H1 (cell line): ENCODE measurements around the gene ZFP1. TPM values are rescaled to one million over a fixed set of nuclear protein-coding genes. Genes with fewer than 3 reads are reported as not detected.
A peak's percentile ranks its signal among the peaks of the same experiment; 100 is the strongest.

Experiments used
- CTCF ChIA-PET: fragments of 300-600 bp; sonication (Branson Sonifier 250); formaldehyde crosslinking; loops from one replicate; lab custom pipeline; 2021; ENCODE audit not compliant: partially characterized antibody; lab: Charles Lee
- POLR2A ChIA-PET: fragments of 300-600 bp; sonication (Branson Sonifier 250); formaldehyde crosslinking; loops from one replicate; lab custom pipeline; 2021; ENCODE audit warnings: inconsistent platforms; ENCODE audit not compliant: partially characterized antibody; lab: Charles Lee
- DNase-seq, 2 experiments: peaks; one replicate each; pipeline versions ENCODE4 v3.0.0 to v3.0.0-alpha.2; 2010 to 2022; ENCODE audit warnings: low spot score in 2 of 2, low read depth in 1 of 2, mixed read lengths in 1 of 2
- FAIRE-seq: peaks from 2 replicates; lab custom pipeline; 2011; peaks lifted over from hg19 to GRCh38; lab: Jason Lieb, UNC
- H2AFZ ChIP-seq: 2 replicates; pipeline ENCODE4 v1.8.1; 2012; ENCODE audit warnings: low read length, inconsistent platforms
- H2AK5ac ChIP-seq: 2 replicates; pipeline ENCODE4 v1.6.1; 2013; ENCODE audit warnings: low read depth, low read length
- H2BK120ac ChIP-seq: replicated peaks from 2 replicates; pipeline ENCODE3; 2013; ENCODE audit warnings: low read depth, low read length, inconsistent platforms
- H2BK12ac ChIP-seq: 2 replicates; pipeline ENCODE4 v1.6.1; 2013; ENCODE audit warnings: low read depth, low read length
- H2BK15ac ChIP-seq: 2 replicates; pipeline ENCODE4 v1.6.1; 2013; ENCODE audit warnings: low read length
- H2BK20ac ChIP-seq: 2 replicates; pipeline ENCODE4 v1.6.1; 2013; ENCODE audit warnings: low read length
- H2BK5ac ChIP-seq: 2 replicates; pipeline ENCODE4 v1.6.1; 2013; ENCODE audit warnings: low read depth, low read length
- H3K14ac ChIP-seq: 2 replicates; pipeline ENCODE4 v1.6.1; 2013; ENCODE audit warnings: inconsistent platforms; ENCODE audit not compliant: insufficient read length
- H3K18ac ChIP-seq: 2 replicates; pipeline ENCODE4 v1.6.1; 2013; ENCODE audit warnings: low read length; ENCODE audit errors: extremely low read depth
- H3K23ac ChIP-seq: 2 replicates; pipeline ENCODE4 v1.6.1; 2013; ENCODE audit warnings: inconsistent platforms; ENCODE audit not compliant: insufficient read length
- H3K23me2 ChIP-seq: 2 replicates; pipeline ENCODE4 v1.6.1; 2013; ENCODE audit warnings: low read depth, low read length
- H3K27ac ChIP-seq: 2 replicates; pipeline ENCODE4 v1.6.1; 2011; ENCODE audit warnings: low read depth, low read length, inconsistent platforms
- H3K27me3 ChIP-seq, 4 experiments: replicated peaks in 1 of 4; 1 replicate in 1 of 4; 2 replicates in 3 of 4; pipeline versions ENCODE4 v1.6.1 to v1.8.1; 2011 to 2013; ENCODE audit warnings: low read length in 3 of 4, mild to moderate bottlenecking in 3 of 4, inconsistent platforms in 2 of 4, mixed read lengths in 2 of 4, moderate library complexity in 1 of 4; ENCODE audit not compliant: control insufficient read depth in 3 of 4, insufficient read depth in 3 of 4; ENCODE audit errors: extremely low read depth in 1 of 4
- H3K36me3 ChIP-seq, 4 experiments: 2 replicates each; pipeline versions ENCODE4 v1.6.1 to v1.8.1; 2011 to 2013; ENCODE audit warnings: mild to moderate bottlenecking in 4 of 4, low read length in 3 of 4, moderate library complexity in 2 of 4, control low read depth in 1 of 4, inconsistent platforms in 1 of 4; ENCODE audit not compliant: insufficient read depth in 4 of 4, control insufficient read depth in 2 of 4
- H3K4ac ChIP-seq: replicated peaks from 2 replicates; pipeline ENCODE3; 2013; ENCODE audit warnings: low read length, low read depth, mixed read lengths, inconsistent platforms; ENCODE audit not compliant: insufficient read length
- H3K4me1 ChIP-seq, 4 experiments: replicated peaks in 1 of 4; 1 replicate in 1 of 4; 2 replicates in 3 of 4; pipeline versions ENCODE4 v1.6.1 to v1.8.1; 2011 to 2013; ENCODE audit warnings: low read length in 3 of 4, inconsistent platforms in 2 of 4, mixed read lengths in 1 of 4; ENCODE audit not compliant: insufficient read depth in 4 of 4, control insufficient read depth in 3 of 4
- H3K4me2 ChIP-seq, 2 experiments: 2 replicates each; pipeline versions ENCODE4 v1.6.1 to v1.8.1; 2011 to 2013; ENCODE audit warnings: low read depth in 2 of 2, low read length in 2 of 2, control low read depth in 1 of 2, inconsistent platforms in 1 of 2, mild to moderate bottlenecking in 1 of 2; ENCODE audit not compliant: insufficient read depth in 1 of 2
- H3K4me3 ChIP-seq, 4 experiments: fragments of 200-600, 300-600 bp in 1 of 4; sonication (generic), shearing (Covaris generic), sonication (Bioruptor Twin) in 1 of 4; 2 replicates each; pipeline versions ENCODE4 v1.5.1 to v1.8.1; 2011 to 2016; ENCODE audit warnings: low read length in 4 of 4, low read depth in 3 of 4, control low read depth in 2 of 4, inconsistent platforms in 2 of 4, mild to moderate bottlenecking in 2 of 4, mixed read lengths in 1 of 4, moderate library complexity in 1 of 4; ENCODE audit not compliant: insufficient read depth in 2 of 4; ENCODE audit errors: extremely low read depth in 1 of 4
- H3K56ac ChIP-seq: replicated peaks from 2 replicates; pipeline ENCODE3; 2013; ENCODE audit warnings: low read depth, mild to moderate bottlenecking, mixed read lengths, low read length, inconsistent platforms; ENCODE audit not compliant: insufficient read length
- H3K79me1 ChIP-seq: 2 replicates; pipeline ENCODE4 v1.6.1; 2013; ENCODE audit warnings: low read depth, low read length, control low read depth
- H3K79me2 ChIP-seq, 2 experiments: 2 replicates each; pipeline versions ENCODE4 v1.6.1 to v1.8.1; 2012 to 2013; ENCODE audit warnings: low read length in 2 of 2, mild to moderate bottlenecking in 2 of 2, inconsistent platforms in 1 of 2; ENCODE audit not compliant: insufficient read depth in 2 of 2, control insufficient read depth in 1 of 2
- H3K9ac ChIP-seq, 4 experiments: replicated peaks in 1 of 4; 1 replicate in 1 of 4; 2 replicates in 3 of 4; pipeline versions ENCODE4 v1.6.1 to v1.8.1; 2011 to 2013; ENCODE audit warnings: low read depth in 3 of 4, low read length in 3 of 4, control low read depth in 2 of 4, mild to moderate bottlenecking in 2 of 4, moderate library complexity in 2 of 4, inconsistent platforms in 1 of 4; ENCODE audit errors: extremely low read depth in 1 of 4
- H3K9me3 ChIP-seq, 2 experiments: 2 replicates each; pipeline versions ENCODE4 v1.6.1 to v1.8.1; 2012 to 2013; ENCODE audit warnings: mild to moderate bottlenecking in 2 of 2, moderate library complexity in 2 of 2, control low read depth in 1 of 2, inconsistent platforms in 1 of 2, low read depth in 1 of 2, low read length in 1 of 2, mixed read lengths in 1 of 2; ENCODE audit not compliant: insufficient read depth in 2 of 2
- H4K20me1 ChIP-seq, 2 experiments: replicated peaks in 1 of 2; 2 replicates each; pipeline versions ENCODE3 to v1.8.1; 2011 to 2013; ENCODE audit warnings: inconsistent platforms in 2 of 2, low read length in 2 of 2, mild to moderate bottlenecking in 1 of 2; ENCODE audit not compliant: insufficient read depth in 2 of 2, control insufficient read depth in 1 of 2
- H4K5ac ChIP-seq: 2 replicates; pipeline ENCODE4 v1.6.1; 2013; ENCODE audit warnings: low read length, low read depth, mixed read lengths, inconsistent platforms; ENCODE audit not compliant: insufficient read length
- H4K8ac ChIP-seq: 2 replicates; pipeline ENCODE4 v1.8.0; 2013; ENCODE audit warnings: mild to moderate bottlenecking, moderate library complexity, low read length, inconsistent platforms; ENCODE audit not compliant: insufficient read depth; ENCODE audit errors: extremely low read depth
- H4K91ac ChIP-seq: replicated peaks from 2 replicates; pipeline ENCODE3; 2013; ENCODE audit warnings: low read length, mixed read lengths, inconsistent platforms; ENCODE audit not compliant: insufficient read length
- ASH2L ChIP-seq: fragments of 200-600, 300-600 bp; sonication (generic); IDR thresholded peaks from one replicate; pipeline ENCODE4 v1.7.1; 2017; ENCODE audit warnings: low read length
- BCL11A ChIP-seq, 2 experiments: IDR thresholded peaks; one replicate each; pipeline ENCODE4 v1.6.1; 2011; ENCODE audit warnings: low read depth in 2 of 2, low read length in 2 of 2, mild to moderate bottlenecking in 2 of 2
- CHD1 ChIP-seq: IDR thresholded peaks from 2 replicates; pipeline ENCODE4 v1.6.1; 2012; ENCODE audit warnings: low read depth, low read length, improper control_type of control experiment
- CHD2 ChIP-seq: IDR thresholded peaks from 2 replicates; pipeline ENCODE4 v1.6.1; 2012; ENCODE audit warnings: low read length, improper control_type of control experiment
- CTBP2 ChIP-seq: IDR thresholded peaks from 2 replicates; pipeline ENCODE4 v1.7.0; 2011; ENCODE audit warnings: borderline replicate concordance, mild to moderate bottlenecking, moderate library complexity, mixed read lengths, low read length; ENCODE audit not compliant: insufficient read depth, insufficient read length
- GABPA ChIP-seq: IDR thresholded peaks from 2 replicates; pipeline ENCODE4 v1.6.1; 2011; ENCODE audit warnings: mild to moderate bottlenecking, low read length, moderate library complexity, borderline replicate concordance; ENCODE audit not compliant: insufficient read depth
- NANOG ChIP-seq: IDR thresholded peaks from 2 replicates; pipeline ENCODE4 v1.6.1; 2011; ENCODE audit warnings: low read length, low read depth, mild to moderate bottlenecking, inconsistent platforms; ENCODE audit not compliant: insufficient read depth, poor library complexity, severe bottlenecking
- SIRT6 ChIP-seq: IDR thresholded peaks from one replicate; pipeline ENCODE4 v1.7.1; 2012; ENCODE audit warnings: low read length, inconsistent platforms
- SP1 ChIP-seq: IDR thresholded peaks from 2 replicates; pipeline ENCODE4 v1.6.1; 2011; ENCODE audit warnings: low read depth, low read length
- SUZ12 ChIP-seq: fragments of 200-600 bp; sonication (generic); IDR thresholded peaks from 2 replicates; pipeline ENCODE4 v1.6.1; 2012; ENCODE audit warnings: mild to moderate bottlenecking, inconsistent platforms, low read length, moderate library complexity, mixed read lengths
- ZNF274 ChIP-seq: IDR thresholded peaks from 2 replicates; pipeline ENCODE4 v1.7.0; 2012; ENCODE audit warnings: low read length, borderline replicate concordance; ENCODE audit errors: extremely low read depth
- WGBS, 2 experiments: shearing (Covaris generic) in 1 of 2; methylation state at CpG; one replicate each; pipeline versions ENCODE4 v1.1.6 to v1.1.7; 2013 to 2015; ENCODE audit warnings: low lambda C conversion rate in 2 of 2, mixed read lengths in 2 of 2, inconsistent platforms in 1 of 2, low coverage in 1 of 2, missing lambda C conversion rate in 1 of 2; ENCODE audit not compliant: insufficient replicate concordance in 2 of 2, insufficient coverage in 1 of 2, insufficient read length in 1 of 2; ENCODE audit errors: extremely low coverage in 1 of 2, missing lambda C conversion rate in 1 of 2; 5-methylcytosine and 5-hydroxymethylcytosine counted together
- polyA plus RNA-seq, 7 experiments: library from polyadenylated mRNA; depleted of rRNA in 3 of 7; stranded (reverse) in 5 of 7; unstranded in 2 of 7; fragments of >200 nt in 5 of 7; fragments of 200-250 nt in 2 of 7; gene quantifications; 1 replicate in 5 of 7; 2 replicates in 1 of 7; 4 replicates in 1 of 7; pipeline versions ENCODE4 v1.2.1 to v1.2.3, GENCODE V29; 2011 to 2013; ENCODE audit warnings: missing spikeins in 2 of 7, mixed read lengths in 2 of 7
- total RNA-seq: library from RNA; stranded (reverse); fragmentation: NEBNext Ultra II Directional; extraction: Animal tissue kit (Norgen Biotek cat#: 25700); gene quantifications from 2 replicates; pipeline ENCODE4 v1.2.1, GENCODE V29; 2021

ZFP1 gene
- total and polyA plus RNA-seq, 2 of the 8 experiments (the other 6 are each of a cell fraction or from before 2014, with no cell fraction given): 4.0 to 11.2 TPM

DNA sequence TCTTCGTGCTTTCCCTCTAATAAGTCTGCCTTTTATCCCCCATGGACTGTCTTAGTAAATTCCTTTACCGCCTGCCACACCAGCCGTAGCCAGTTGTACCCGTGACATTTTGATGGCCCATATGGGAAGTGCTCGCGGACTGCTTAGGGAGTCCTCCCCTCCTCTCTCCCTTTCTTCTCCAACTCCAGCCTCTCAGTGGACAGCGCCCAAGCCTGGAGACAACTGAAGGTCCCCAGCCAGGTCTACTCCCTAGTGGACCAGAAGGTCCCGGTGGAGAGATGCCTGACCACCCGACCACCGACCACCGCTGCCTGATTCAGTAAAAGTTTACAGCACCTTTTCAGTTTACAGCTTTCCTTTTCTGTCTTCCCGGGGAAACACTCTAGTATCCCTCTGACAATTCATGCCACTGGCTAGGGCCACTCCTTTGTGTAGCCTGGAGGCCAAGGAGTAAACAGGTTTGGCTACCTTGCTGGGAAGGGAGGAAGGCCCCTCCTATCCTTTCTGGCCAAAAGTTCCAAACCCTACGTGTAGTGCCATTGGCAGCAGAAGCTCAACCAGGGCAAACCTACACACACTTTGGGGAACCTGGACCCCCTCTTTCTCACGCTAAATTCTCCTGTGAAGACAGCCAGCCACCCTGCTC is 40.6 kb downstream of the ZFP1 start:
- no peak overlapping the region for H3K27ac ChIP-seq
- peak overlapping the region; percentile 57; the same call in 1 of the 2 replicates for H4K8ac ChIP-seq
- POLR2A ChIA-PET: interaction anchor here (0.9 kb wide), 1 partner anchor 22 kb away, joined by 3 read pairs; no protein-coding TSS in a partner anchor
- H3K4me1 ChIP-seq: no peaks in the 10 kb centered on the region
- no peak overlapping the region for H3K18ac ChIP-seq
- no peak overlapping the region for H2BK12ac ChIP-seq
- H2BK20ac ChIP-seq: no peak overlapping the region
- H3K23ac ChIP-seq: no peak overlapping the region
- H4K91ac ChIP-seq: no peak overlapping the region
- no peak overlapping the region for H2AK5ac ChIP-seq
- no peaks in the 10 kb centered on the region for H3K36me3 ChIP-seq
- no peaks in the 10 kb centered on the region for H3K79me2 ChIP-seq
- 88% methylated on average over 14 of the region's 14 CpGs; no CpG with 5 or more reads in 1 of the 2 experiments for WGBS, 2 experiments
- no peaks in the 10 kb centered on the region for H3K23me2 ChIP-seq
- no peak overlapping the region for H2BK120ac ChIP-seq
- no peak for TF ChIP-seq SP1
- no peak for TF ChIP-seq NANOG
- TF ChIP-seq SUZ12: no peak
- TF ChIP-seq ZNF274: no peak
- TF ChIP-seq GABPA: no peak
- TF ChIP-seq ASH2L: no peak
- TF ChIP-seq CTBP2: no peak
- no peak for TF ChIP-seq CHD1
- TF ChIP-seq SIRT6: no peak
- TF ChIP-seq BCL11A (IDR thresholded peaks at IDR 0.05; ENCODE audit: low read depth in 2 of 2, low read length in 2 of 2): no peak
- no peak for TF ChIP-seq CHD2
- TF ChIP-seq, all 59 proteins: peak for 0
- H3K4me2 ChIP-seq: no peak overlapping the region
- FAIRE-seq (no peak), DNase-seq (no peak)
- H2AFZ ChIP-seq: no peak overlapping the region
- no peak overlapping the region for H3K9ac ChIP-seq
- H3K9me3 ChIP-seq: no peaks in the 10 kb centered on the region
- no peak overlapping the region for H3K56ac ChIP-seq
- CTCF ChIA-PET: interaction anchor here (1.0 to 5.8 kb wide), 4 partner anchors 11 to 326 kb away, joined by 3 to 29 read pairs (median 4); no protein-coding TSS in a partner anchor
- H4K20me1 ChIP-seq: no peaks in the 10 kb centered on the region
- no peak overlapping the region for H2BK5ac ChIP-seq
- H3K4me3 ChIP-seq: no peak overlapping the region
- H3K27me3 ChIP-seq: no peaks in the 10 kb centered on the region
- no peak overlapping the region for H2BK15ac ChIP-seq
- H3K14ac ChIP-seq: no peak overlapping the region
- H4K5ac ChIP-seq: no peak overlapping the region
- no peak overlapping the region for H3K4ac ChIP-seq
- H3K79me1 ChIP-seq: no peaks in the 10 kb centered on the region
